ENCODE results near the gene KLHDC7B.

Gene KLHDC7B

DNA sequence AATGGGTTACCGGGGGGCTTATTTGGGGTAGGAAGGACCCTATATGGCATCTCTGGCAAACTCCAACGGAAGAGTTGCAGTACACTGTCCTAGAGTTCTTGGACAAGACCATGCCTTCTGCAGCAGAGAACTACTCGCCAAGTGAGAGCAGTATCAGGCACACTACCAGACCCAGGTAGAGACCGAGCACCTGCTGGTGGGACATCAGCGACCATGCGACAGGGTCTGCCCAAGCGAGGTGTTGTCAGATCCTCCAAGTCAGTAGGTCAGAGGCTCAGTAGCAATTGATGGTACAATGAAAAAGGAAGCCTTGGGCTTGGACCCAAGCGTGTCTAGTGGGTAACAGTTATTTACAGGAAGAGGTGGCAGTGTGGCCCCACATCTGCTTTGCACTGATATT is 40.1 kb downstream of the KLHDC7B start:
- no peak for DNase-seq (ENCODE audit: low read depth)
- TF ChIP-seq, protein P1, sequence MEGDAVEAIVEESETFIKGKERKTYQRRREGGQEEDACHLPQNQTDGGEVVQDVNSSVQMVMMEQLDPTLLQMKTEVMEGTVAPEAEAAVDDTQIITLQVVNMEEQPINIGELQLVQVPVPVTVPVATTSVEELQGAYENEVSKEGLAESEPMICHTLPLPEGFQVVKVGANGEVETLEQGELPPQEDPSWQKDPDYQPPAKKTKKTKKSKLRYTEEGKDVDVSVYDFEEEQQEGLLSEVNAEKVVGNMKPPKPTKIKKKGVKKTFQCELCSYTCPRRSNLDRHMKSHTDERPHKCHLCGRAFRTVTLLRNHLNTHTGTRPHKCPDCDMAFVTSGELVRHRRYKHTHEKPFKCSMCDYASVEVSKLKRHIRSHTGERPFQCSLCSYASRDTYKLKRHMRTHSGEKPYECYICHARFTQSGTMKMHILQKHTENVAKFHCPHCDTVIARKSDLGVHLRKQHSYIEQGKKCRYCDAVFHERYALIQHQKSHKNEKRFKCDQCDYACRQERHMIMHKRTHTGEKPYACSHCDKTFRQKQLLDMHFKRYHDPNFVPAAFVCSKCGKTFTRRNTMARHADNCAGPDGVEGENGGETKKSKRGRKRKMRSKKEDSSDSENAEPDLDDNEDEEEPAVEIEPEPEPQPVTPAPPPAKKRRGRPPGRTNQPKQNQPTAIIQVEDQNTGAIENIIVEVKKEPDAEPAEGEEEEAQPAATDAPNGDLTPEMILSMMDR (conservative IDR thresholded peaks at IDR 0.05; ENCODE audit: low read depth, low read length), result no peak
- H3K4me3 ChIP-seq (ENCODE audit: low read length), result no peak overlapping the region

DNA sequence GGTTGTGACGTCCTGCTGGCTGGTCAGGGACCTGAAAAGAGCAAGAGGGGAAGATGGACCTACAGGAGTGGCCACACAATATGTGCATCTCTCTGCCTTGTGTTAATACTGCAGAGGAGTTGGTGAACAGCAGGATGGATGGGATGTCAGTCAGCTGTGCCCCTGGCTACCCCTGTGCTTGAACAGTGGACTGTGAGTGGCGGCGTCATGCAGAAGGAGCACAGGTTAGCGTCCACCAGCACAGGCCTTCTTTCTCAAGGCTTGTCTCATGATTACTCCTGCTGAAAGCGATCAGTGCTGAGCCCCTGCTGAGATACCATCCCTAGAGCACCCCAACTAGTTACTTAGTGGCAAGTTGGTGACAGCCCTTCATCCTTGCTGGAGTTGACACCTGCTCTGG is 40.7 kb downstream of the KLHDC7B start:
- no peak for DNase-seq (ENCODE audit: low read depth)
- H3K4me3 ChIP-seq (ENCODE audit: low read length), result no peak overlapping the region
- TF ChIP-seq, protein P1 (conservative IDR thresholded peaks at IDR 0.05; ENCODE audit: low read depth, low read length), result no peak

DNA sequence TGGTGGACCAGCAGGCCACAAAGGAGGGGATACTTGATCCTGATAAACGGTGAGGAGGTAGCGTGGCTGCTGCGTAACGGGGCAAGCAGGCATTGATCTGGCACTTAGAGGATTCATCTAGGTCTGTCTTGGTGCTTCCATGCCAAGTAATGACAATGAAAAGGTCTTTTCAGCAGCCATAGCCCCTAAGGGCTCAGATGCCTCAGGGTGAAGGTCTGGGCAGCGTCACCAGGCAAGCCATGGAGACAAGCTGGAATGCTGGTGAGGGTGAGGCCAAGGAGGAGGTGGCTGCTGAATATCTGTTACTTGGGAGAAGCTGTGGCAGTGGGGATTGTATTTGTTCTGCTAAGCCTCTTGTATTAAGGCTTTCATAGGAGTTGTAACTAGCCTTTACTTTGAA is 41.7 kb downstream of the KLHDC7B start:
- TF ChIP-seq, protein P1 (conservative IDR thresholded peaks at IDR 0.05; ENCODE audit: low read depth, low read length), result no peak

DNA sequence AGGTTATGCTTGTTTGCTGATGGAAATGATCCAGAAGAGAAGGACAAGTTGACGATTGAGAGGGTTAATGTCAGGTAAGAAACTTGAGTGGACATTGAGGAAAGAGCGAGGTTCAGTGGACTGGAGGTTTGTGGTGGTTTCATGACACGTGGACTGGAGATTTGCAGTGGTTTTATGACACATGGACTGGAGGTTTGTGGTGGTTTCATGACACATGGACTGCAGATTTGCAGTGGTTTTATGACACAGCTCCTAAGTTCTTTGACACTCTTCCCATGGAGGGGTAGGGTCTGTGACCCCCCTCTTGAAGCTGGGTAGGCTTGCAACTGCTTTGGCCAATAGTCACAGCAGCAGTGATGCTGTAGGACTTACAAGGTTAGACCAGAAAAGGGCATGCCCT is 49.5 kb downstream of the KLHDC7B start:
- no peak overlapping the region for H3K4me3 ChIP-seq (ENCODE audit: low read length)
- TF ChIP-seq, protein P1 (conservative IDR thresholded peaks at IDR 0.05; ENCODE audit: low read depth, low read length), result no peak
- no peak for DNase-seq (ENCODE audit: low read depth)

More for the DNA sequence above, 41.7 kb downstream of the KLHDC7B start:
- no peak for DNase-seq (ENCODE audit: low read depth)
- H3K4me3 ChIP-seq (ENCODE audit: low read length), result no peak overlapping the region

DNA sequence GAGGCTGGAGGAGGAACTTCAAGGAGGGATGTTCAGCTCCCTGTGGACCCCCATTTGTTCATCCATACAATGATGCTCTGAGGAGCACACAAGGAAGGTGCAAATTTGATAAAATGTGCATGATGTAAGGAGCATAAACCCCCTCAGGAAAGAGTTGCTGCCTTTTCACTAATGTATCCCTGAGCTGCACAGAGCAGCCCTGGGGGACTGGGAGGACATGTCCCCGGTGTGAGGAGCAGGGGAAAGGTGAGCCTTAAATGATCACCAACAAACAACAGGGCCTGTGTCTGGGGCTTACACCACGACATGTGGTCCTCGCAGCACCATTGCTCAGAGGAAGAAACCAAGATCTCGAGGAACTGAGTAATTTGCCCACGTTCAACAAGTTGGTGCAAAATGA is 51.4 kb downstream of the KLHDC7B start:
- no peak for DNase-seq (ENCODE audit: low read depth)
- TF ChIP-seq, protein P1 (conservative IDR thresholded peaks at IDR 0.05; ENCODE audit: low read depth, low read length), result no peak

DNA sequence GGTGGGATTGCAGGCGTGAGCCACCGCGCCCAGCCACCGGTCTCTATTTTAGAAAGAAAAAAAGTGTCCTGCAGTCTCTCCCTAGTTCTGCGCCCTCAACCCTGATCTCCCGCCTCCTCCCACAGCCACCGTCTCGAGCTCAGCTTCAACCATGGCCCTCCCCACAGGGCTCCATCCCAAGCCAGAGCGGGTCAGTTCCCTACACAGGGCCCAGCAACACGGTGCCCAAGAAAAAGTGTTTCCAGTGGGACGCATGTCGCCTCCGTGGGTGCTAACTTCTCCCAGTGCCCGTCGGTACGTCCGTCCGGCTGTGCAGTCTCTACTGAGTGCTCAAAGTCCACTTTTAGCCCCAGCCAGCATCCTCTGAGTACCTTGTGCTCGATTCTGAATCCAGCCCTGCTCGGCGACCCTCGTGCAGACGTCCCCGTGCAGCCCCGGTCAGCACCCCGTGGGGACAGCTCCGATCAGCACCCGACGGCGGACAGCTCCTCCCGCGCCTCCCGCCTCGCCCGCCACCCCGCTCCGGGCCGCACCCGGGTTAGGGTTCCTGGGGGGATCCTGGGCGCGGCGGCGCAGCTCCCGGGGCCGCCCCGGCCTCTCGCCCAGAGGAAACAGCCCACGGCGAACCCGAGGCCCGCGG is 54.2 kb downstream of the KLHDC7B start:
- no peak overlapping the region for H3K4me3 ChIP-seq (ENCODE audit: low read length)
- no peak for DNase-seq (ENCODE audit: low read depth)
- TF ChIP-seq, protein P1 (conservative IDR thresholded peaks at IDR 0.05; ENCODE audit: low read depth, low read length), result no peak

More for the DNA sequence above, 51.4 kb downstream of the KLHDC7B start:
- no peak overlapping the region for H3K4me3 ChIP-seq (ENCODE audit: low read length)

DNA sequence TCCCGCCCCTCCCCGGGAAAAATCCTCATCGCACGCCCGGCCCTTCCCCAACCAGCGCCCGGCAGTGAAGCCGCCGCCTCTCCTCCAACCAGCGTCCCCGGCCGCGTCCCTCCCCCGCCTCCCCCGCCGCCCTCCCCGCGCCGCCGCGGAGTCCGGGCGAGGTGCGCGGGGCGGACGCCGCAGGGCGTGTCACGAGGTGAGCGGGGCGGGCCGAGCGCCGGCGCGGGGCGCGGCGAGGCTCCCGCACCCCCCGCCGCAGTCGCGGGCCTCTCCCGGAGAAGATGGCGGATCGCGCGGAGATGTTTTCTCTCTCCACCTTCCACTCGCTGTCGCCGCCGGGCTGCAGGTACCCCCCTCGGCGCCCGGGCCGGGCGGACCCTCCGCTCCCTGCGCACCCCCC is 54.8 kb downstream of the KLHDC7B start, which contains the start of gene MAPK8IP2:
MAPK8IP2 (plus strand) TSS at position 256 of the 400 bp plus-strand sequence; CDS start at position 282, 26 bp downstream.
- no peak for DNase-seq (ENCODE audit: low read depth)
- H3K4me3 ChIP-seq (ENCODE audit: low read length), result no peak within 1 kb of the TSS

More for the DNA sequence above, 54.8 kb downstream of the KLHDC7B start, which contains the start of gene MAPK8IP2:
- TF ChIP-seq, protein P1 (conservative IDR thresholded peaks at IDR 0.05; ENCODE audit: low read depth, low read length), result no peak

All from retinal pigment epithelial cell (primary cell).